Measurements from ENCODE around the gene BLACAT1. TPM values are rescaled to one million over a fixed set of nuclear protein-coding genes. Genes with fewer than 3 reads are reported as not detected.

Gene BLACAT1
- total RNA-seq, 2 donors from 2014 or later: not detected

DNA sequence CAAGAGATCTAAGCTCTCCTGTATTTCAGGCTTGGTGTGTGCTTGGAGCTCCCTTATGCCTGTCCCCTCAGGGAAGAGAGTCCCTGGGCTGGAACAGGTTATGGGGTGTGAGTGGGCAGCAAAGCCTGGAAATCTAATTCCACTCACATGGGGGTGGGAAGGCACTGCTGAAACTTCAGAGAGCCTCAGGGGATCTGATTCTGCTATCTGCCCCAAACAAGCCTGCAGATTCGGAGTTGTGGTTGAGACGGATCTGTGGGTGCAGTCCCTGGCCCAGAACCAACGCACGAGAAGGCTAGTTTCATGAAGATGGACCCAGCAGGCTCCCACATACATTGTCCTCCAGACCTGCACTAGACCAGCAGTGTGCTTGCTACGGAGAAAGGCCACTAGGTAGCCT is 2.9 kb downstream of the BLACAT1 start:
- TF ChIP-seq, protein P1, sequence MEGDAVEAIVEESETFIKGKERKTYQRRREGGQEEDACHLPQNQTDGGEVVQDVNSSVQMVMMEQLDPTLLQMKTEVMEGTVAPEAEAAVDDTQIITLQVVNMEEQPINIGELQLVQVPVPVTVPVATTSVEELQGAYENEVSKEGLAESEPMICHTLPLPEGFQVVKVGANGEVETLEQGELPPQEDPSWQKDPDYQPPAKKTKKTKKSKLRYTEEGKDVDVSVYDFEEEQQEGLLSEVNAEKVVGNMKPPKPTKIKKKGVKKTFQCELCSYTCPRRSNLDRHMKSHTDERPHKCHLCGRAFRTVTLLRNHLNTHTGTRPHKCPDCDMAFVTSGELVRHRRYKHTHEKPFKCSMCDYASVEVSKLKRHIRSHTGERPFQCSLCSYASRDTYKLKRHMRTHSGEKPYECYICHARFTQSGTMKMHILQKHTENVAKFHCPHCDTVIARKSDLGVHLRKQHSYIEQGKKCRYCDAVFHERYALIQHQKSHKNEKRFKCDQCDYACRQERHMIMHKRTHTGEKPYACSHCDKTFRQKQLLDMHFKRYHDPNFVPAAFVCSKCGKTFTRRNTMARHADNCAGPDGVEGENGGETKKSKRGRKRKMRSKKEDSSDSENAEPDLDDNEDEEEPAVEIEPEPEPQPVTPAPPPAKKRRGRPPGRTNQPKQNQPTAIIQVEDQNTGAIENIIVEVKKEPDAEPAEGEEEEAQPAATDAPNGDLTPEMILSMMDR (IDR thresholded peaks at IDR 0.05): no peak
- Histone ChIP-seq H3K9me3 (no peaks in the 10 kb centered on the region), H3K27me3 (replicated peaks; ENCODE audit: insufficient read depth) (peaks cover 16% of the 10 kb centered on the region), H3K36me3 (no peaks in the 10 kb centered on the region), H3K27ac (no peak overlapping the region), H3K4me3 (no peak overlapping the region), H3K4me1 (ENCODE audit: control insufficient read depth in 1 of 2, low read depth in 2 of 2) (peaks cover 13 to 16% of the 10 kb centered on the region in 2 donors)
- DNase-seq (ENCODE audit: low spot score): no peak
- ATAC-seq (ENCODE audit: insufficient number of reproducible peaks, low FRiP score, low read depth): no peak

DNA sequence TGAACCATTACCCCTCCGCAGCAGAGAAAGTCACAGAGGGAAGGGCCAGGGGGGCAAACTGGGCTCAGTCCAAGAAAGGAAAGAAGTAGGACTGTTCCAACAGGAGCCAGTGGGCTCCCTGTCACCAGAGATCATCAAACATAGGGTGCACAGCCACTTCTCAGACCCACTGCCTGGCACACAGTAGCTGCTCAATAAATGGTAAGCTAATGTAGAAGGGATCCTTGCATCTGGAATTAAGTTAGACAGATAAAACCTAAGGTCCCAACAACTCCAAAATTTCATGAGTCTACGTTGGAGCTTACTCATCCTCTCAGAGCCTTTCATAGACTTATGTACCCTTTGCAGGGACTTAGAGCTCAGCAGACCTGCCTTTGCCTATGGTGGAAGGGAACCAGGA is 3.5 kb downstream of the BLACAT1 start:
- DNase-seq (ENCODE audit: low spot score): no peak
- Histone ChIP-seq H3K27me3 (replicated peaks; ENCODE audit: insufficient read depth) (peaks cover 16% of the 10 kb centered on the region), H3K9me3 (no peaks in the 10 kb centered on the region), H3K36me3 (no peaks in the 10 kb centered on the region), H3K4me1 (ENCODE audit: control insufficient read depth in 1 of 2, low read depth in 2 of 2) (peaks cover 13 to 16% of the 10 kb centered on the region in 2 donors), H3K27ac (no peak overlapping the region), H3K4me3 (no peak overlapping the region)
- TF ChIP-seq, protein P1 (IDR thresholded peaks at IDR 0.05): no peak
- no peak for ATAC-seq (ENCODE audit: insufficient number of reproducible peaks, low FRiP score, low read depth)

DNA sequence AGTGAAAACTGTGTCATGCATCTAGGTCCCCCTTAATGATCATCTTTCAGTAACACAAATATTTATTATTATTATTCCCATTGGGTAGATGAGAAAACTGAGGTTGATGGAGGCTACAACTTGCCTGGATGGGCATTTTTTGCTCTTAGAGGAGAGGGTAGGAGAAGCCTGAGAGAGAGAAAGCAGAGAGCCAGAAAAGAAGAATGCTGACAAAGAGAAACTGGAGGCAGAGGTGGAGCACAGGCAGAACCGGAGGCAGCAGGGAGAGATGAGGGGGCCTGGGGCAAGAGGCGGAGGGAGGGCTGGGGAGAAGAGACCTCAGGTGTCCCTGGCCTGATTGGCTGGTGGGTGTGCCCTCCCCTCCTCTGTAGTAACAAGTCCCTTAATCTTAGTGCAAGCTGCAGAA is 4.1 kb downstream of the BLACAT1 start:
- ATAC-seq (ENCODE audit: insufficient number of reproducible peaks, low FRiP score, low read depth) (no peak), DNase-seq (ENCODE audit: low spot score) (no peak)
- TF ChIP-seq, protein P1 (IDR thresholded peaks at IDR 0.05): no peak
- peaks cover 16% of the 10 kb centered on the region for H3K27me3 ChIP-seq (replicated peaks; ENCODE audit: insufficient read depth)
- H3K9me3 ChIP-seq: no peaks in the 10 kb centered on the region
- no peaks in the 10 kb centered on the region for H3K36me3 ChIP-seq
- no peak overlapping the region for H3K4me3 ChIP-seq
- no peak overlapping the region for H3K27ac ChIP-seq
- H3K4me1 ChIP-seq (ENCODE audit: control insufficient read depth in 1 of 2, low read depth in 2 of 2): peaks cover 10 to 13% of the 10 kb centered on the region in 2 donors

DNA sequence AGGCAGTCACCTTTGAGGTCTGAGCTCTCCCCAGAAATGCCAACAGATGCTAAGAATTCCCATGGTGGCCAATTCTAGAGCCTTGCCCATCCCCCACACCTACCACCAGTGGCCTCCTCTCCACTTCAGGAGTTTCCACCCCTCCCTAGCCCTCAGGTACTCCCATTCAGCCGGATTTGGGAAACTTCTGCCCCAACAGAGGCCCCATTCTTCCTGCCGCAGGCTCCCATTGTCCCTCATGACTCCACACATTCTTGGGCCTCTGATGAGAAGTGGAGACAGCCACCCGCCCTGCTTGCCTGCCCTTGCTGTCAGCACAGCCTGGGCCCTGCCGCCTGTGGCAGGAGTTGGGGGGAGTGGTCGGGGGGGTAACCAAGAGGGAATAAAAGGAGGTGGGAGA is 4.6 kb downstream of the BLACAT1 start:
- Histone ChIP-seq H3K9me3 (no peaks in the 10 kb centered on the region), H3K27me3 (replicated peaks; ENCODE audit: insufficient read depth) (peaks cover 12% of the 10 kb centered on the region), H3K4me1 (ENCODE audit: control insufficient read depth in 1 of 2, low read depth in 2 of 2) (peaks cover 4 to 7% of the 10 kb centered on the region in 2 donors), H3K36me3 (no peaks in the 10 kb centered on the region), H3K4me3 (no peak overlapping the region), H3K27ac (no peak overlapping the region)
- TF ChIP-seq, protein P1 (IDR thresholded peaks at IDR 0.05): no peak
- no peak for ATAC-seq (ENCODE audit: insufficient number of reproducible peaks, low FRiP score, low read depth)
- no peak for DNase-seq (ENCODE audit: low spot score)

DNA sequence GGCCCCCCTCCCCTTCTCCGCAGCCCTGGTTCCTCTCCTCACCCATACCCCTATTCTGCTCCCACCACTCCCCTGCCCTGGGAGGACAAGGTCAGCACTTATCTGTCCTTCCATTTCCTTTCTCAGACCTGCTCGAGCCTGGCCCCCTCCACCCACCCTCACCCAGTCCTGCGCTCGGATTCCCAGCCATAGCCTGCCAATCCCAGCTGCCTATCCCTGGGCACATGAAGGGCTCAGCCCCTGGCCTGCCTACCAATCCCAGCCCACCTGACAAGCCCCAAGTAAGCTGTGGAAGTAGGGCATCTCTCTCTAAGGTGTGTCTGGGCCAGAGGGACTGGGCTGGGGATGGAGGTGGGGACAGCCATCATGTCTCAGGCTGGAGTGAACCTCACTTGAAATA is 5.4 kb downstream of the BLACAT1 start:
- Histone ChIP-seq H3K4me3 (no peak overlapping the region), H3K27me3 (replicated peaks; ENCODE audit: insufficient read depth) (peaks cover 8% of the 10 kb centered on the region), H3K4me1 (ENCODE audit: control insufficient read depth in 1 of 2, low read depth in 2 of 2) (peaks cover 0 to 1% of the 10 kb centered on the region in 2 donors), H3K9me3 (no peaks in the 10 kb centered on the region), H3K36me3 (no peaks in the 10 kb centered on the region), H3K27ac (no peak overlapping the region)
- DNase-seq (ENCODE audit: low spot score) (no peak), ATAC-seq (ENCODE audit: insufficient number of reproducible peaks, low FRiP score, low read depth) (no peak)
- TF ChIP-seq, protein P1 (IDR thresholded peaks at IDR 0.05): no peak
